ENCODE data around the gene PTPN14.
"Not testable (repeated sequence)": the region's sequence is repeated elsewhere in the genome, so short reads cannot be mapped to it uniquely, and the experiment has no call there.

Gene PTPN14

GRCh38 chr1:214540324-214540723 is 11.1 kb downstream of the PTPN14 start:
- DNase-seq = no peak

- DNase-seq = no peak
These were observed 12.9 kb downstream of the PTPN14 start for GRCh38 chr1:214538496-214538895.

GRCh38 chr1:214537872-214538473 is 13.4 kb downstream of the PTPN14 start:
- DNase-seq = no peak

GRCh38 chr1:214537219-214537618 is 14.2 kb downstream of the PTPN14 start:
- no peak for DNase-seq

GRCh38 chr1:214532070-214532469 is 19.3 kb downstream of the PTPN14 start:
- DNase-seq = no peak

GRCh38 chr1:214525535-214526019 is 25.8 kb downstream of the PTPN14 start:
- DNase-seq = no peak

GRCh38 chr1:214524824-214525223 is 26.6 kb downstream of the PTPN14 start:
- no peak for DNase-seq

GRCh38 chr1:214523124-214523824 is 28.1 kb downstream of the PTPN14 start:
- no peak for DNase-seq

GRCh38 chr1:214521458-214521857 is 29.9 kb downstream of the PTPN14 start:
- DNase-seq = not testable (repeated sequence)

GRCh38 chr1:214520544-214521165 is 30.7 kb downstream of the PTPN14 start:
- DNase-seq = no peak

GRCh38 chr1:214518361-214518760 is 33.0 kb downstream of the PTPN14 start:
- DNase-seq = no peak

GRCh38 chr1:214516434-214517326 is 34.7 kb downstream of the PTPN14 start:
- DNase-seq = no peak

- DNase-seq = no peak
These were observed 35.6 kb downstream of the PTPN14 start for GRCh38 chr1:214515544-214516433.

GRCh38 chr1:214514819-214515383 is 36.5 kb downstream of the PTPN14 start:
- DNase-seq = no peak

GRCh38 chr1:214514032-214514818 is 37.2 kb downstream of the PTPN14 start:
- DNase-seq = no peak

GRCh38 chr1:214513394-214513793 is 38.0 kb downstream of the PTPN14 start:
- no peak for DNase-seq

- no peak for DNase-seq
These were observed 39.8 kb downstream of the PTPN14 start for GRCh38 chr1:214511639-214511998.

- no peak for DNase-seq
These were observed 40.3 kb downstream of the PTPN14 start for GRCh38 chr1:214510914-214511638.

- no peak for DNase-seq
These were observed 40.9 kb downstream of the PTPN14 start for GRCh38 chr1:214510477-214510876.

- DNase-seq = not testable (repeated sequence)
These were observed 41.8 kb downstream of the PTPN14 start for GRCh38 chr1:214509622-214510021.

All from stimulated activated CD4-positive, alpha-beta T cell treated with anti-CD3 and anti-CD28 coated beads, Interleukin-12 subunit alpha, Interleukin-12 subunit beta, amount 100 ng/mL, for 4 hours (primary cell).